H1 (cell line): ENCODE data around the gene DOK6. TPM values are rescaled to one million over a fixed set of nuclear protein-coding genes. Genes with fewer than 3 reads are reported as not detected.

Source experiments
- CTCF ChIA-PET: fragments of 300-600 bp; sonication (Branson Sonifier 250); formaldehyde crosslinking; loops from one replicate; lab custom pipeline; 2021; ENCODE audit not compliant: partially characterized antibody; lab: Charles Lee
- POLR2A ChIA-PET: fragments of 300-600 bp; sonication (Branson Sonifier 250); formaldehyde crosslinking; loops from one replicate; lab custom pipeline; 2021; ENCODE audit warnings: inconsistent platforms; ENCODE audit not compliant: partially characterized antibody; lab: Charles Lee
- DNase-seq, 2 experiments: peaks; one replicate each; pipeline versions ENCODE4 v3.0.0 to v3.0.0-alpha.2; 2010 to 2022; ENCODE audit warnings: low spot score in 2 of 2, low read depth in 1 of 2, mixed read lengths in 1 of 2
- FAIRE-seq: peaks from 2 replicates; lab custom pipeline; 2011; peaks lifted over from hg19 to GRCh38; lab: Jason Lieb, UNC
- H2AFZ ChIP-seq: 2 replicates; pipeline ENCODE4 v1.8.1; 2012; ENCODE audit warnings: low read length, inconsistent platforms
- H2AK5ac ChIP-seq: 2 replicates; pipeline ENCODE4 v1.6.1; 2013; ENCODE audit warnings: low read depth, low read length
- H2BK120ac ChIP-seq: replicated peaks from 2 replicates; pipeline ENCODE3; 2013; ENCODE audit warnings: low read depth, low read length, inconsistent platforms
- H2BK12ac ChIP-seq: 2 replicates; pipeline ENCODE4 v1.6.1; 2013; ENCODE audit warnings: low read depth, low read length
- H2BK15ac ChIP-seq: 2 replicates; pipeline ENCODE4 v1.6.1; 2013; ENCODE audit warnings: low read length
- H2BK20ac ChIP-seq: 2 replicates; pipeline ENCODE4 v1.6.1; 2013; ENCODE audit warnings: low read length
- H2BK5ac ChIP-seq: 2 replicates; pipeline ENCODE4 v1.6.1; 2013; ENCODE audit warnings: low read depth, low read length
- H3K14ac ChIP-seq: 2 replicates; pipeline ENCODE4 v1.6.1; 2013; ENCODE audit warnings: inconsistent platforms; ENCODE audit not compliant: insufficient read length
- H3K18ac ChIP-seq: 2 replicates; pipeline ENCODE4 v1.6.1; 2013; ENCODE audit warnings: low read length; ENCODE audit errors: extremely low read depth
- H3K23ac ChIP-seq: 2 replicates; pipeline ENCODE4 v1.6.1; 2013; ENCODE audit warnings: inconsistent platforms; ENCODE audit not compliant: insufficient read length
- H3K23me2 ChIP-seq: 2 replicates; pipeline ENCODE4 v1.6.1; 2013; ENCODE audit warnings: low read depth, low read length
- H3K27ac ChIP-seq: 2 replicates; pipeline ENCODE4 v1.6.1; 2011; ENCODE audit warnings: low read depth, low read length, inconsistent platforms
- H3K27me3 ChIP-seq, 4 experiments: replicated peaks in 1 of 4; 1 replicate in 1 of 4; 2 replicates in 3 of 4; pipeline versions ENCODE4 v1.6.1 to v1.8.1; 2011 to 2013; ENCODE audit warnings: low read length in 3 of 4, mild to moderate bottlenecking in 3 of 4, inconsistent platforms in 2 of 4, mixed read lengths in 2 of 4, moderate library complexity in 1 of 4; ENCODE audit not compliant: control insufficient read depth in 3 of 4, insufficient read depth in 3 of 4; ENCODE audit errors: extremely low read depth in 1 of 4
- H3K36me3 ChIP-seq, 4 experiments: 2 replicates each; pipeline versions ENCODE4 v1.6.1 to v1.8.1; 2011 to 2013; ENCODE audit warnings: mild to moderate bottlenecking in 4 of 4, low read length in 3 of 4, moderate library complexity in 2 of 4, control low read depth in 1 of 4, inconsistent platforms in 1 of 4; ENCODE audit not compliant: insufficient read depth in 4 of 4, control insufficient read depth in 2 of 4
- H3K4ac ChIP-seq: replicated peaks from 2 replicates; pipeline ENCODE3; 2013; ENCODE audit warnings: low read length, low read depth, mixed read lengths, inconsistent platforms; ENCODE audit not compliant: insufficient read length
- H3K4me1 ChIP-seq, 4 experiments: replicated peaks in 1 of 4; 1 replicate in 1 of 4; 2 replicates in 3 of 4; pipeline versions ENCODE4 v1.6.1 to v1.8.1; 2011 to 2013; ENCODE audit warnings: low read length in 3 of 4, inconsistent platforms in 2 of 4, mixed read lengths in 1 of 4; ENCODE audit not compliant: insufficient read depth in 4 of 4, control insufficient read depth in 3 of 4
- H3K4me2 ChIP-seq, 2 experiments: 2 replicates each; pipeline versions ENCODE4 v1.6.1 to v1.8.1; 2011 to 2013; ENCODE audit warnings: low read depth in 2 of 2, low read length in 2 of 2, control low read depth in 1 of 2, inconsistent platforms in 1 of 2, mild to moderate bottlenecking in 1 of 2; ENCODE audit not compliant: insufficient read depth in 1 of 2
- H3K4me3 ChIP-seq, 4 experiments: fragments of 200-600, 300-600 bp in 1 of 4; sonication (generic), shearing (Covaris generic), sonication (Bioruptor Twin) in 1 of 4; 2 replicates each; pipeline versions ENCODE4 v1.5.1 to v1.8.1; 2011 to 2016; ENCODE audit warnings: low read length in 4 of 4, low read depth in 3 of 4, control low read depth in 2 of 4, inconsistent platforms in 2 of 4, mild to moderate bottlenecking in 2 of 4, mixed read lengths in 1 of 4, moderate library complexity in 1 of 4; ENCODE audit not compliant: insufficient read depth in 2 of 4; ENCODE audit errors: extremely low read depth in 1 of 4
- H3K56ac ChIP-seq: replicated peaks from 2 replicates; pipeline ENCODE3; 2013; ENCODE audit warnings: low read depth, mild to moderate bottlenecking, mixed read lengths, low read length, inconsistent platforms; ENCODE audit not compliant: insufficient read length
- H3K79me1 ChIP-seq: 2 replicates; pipeline ENCODE4 v1.6.1; 2013; ENCODE audit warnings: low read depth, low read length, control low read depth
- H3K79me2 ChIP-seq, 2 experiments: 2 replicates each; pipeline versions ENCODE4 v1.6.1 to v1.8.1; 2012 to 2013; ENCODE audit warnings: low read length in 2 of 2, mild to moderate bottlenecking in 2 of 2, inconsistent platforms in 1 of 2; ENCODE audit not compliant: insufficient read depth in 2 of 2, control insufficient read depth in 1 of 2
- H3K9ac ChIP-seq, 4 experiments: replicated peaks in 1 of 4; 1 replicate in 1 of 4; 2 replicates in 3 of 4; pipeline versions ENCODE4 v1.6.1 to v1.8.1; 2011 to 2013; ENCODE audit warnings: low read depth in 3 of 4, low read length in 3 of 4, control low read depth in 2 of 4, mild to moderate bottlenecking in 2 of 4, moderate library complexity in 2 of 4, inconsistent platforms in 1 of 4; ENCODE audit errors: extremely low read depth in 1 of 4
- H3K9me3 ChIP-seq, 2 experiments: 2 replicates each; pipeline versions ENCODE4 v1.6.1 to v1.8.1; 2012 to 2013; ENCODE audit warnings: mild to moderate bottlenecking in 2 of 2, moderate library complexity in 2 of 2, control low read depth in 1 of 2, inconsistent platforms in 1 of 2, low read depth in 1 of 2, low read length in 1 of 2, mixed read lengths in 1 of 2; ENCODE audit not compliant: insufficient read depth in 2 of 2
- H4K20me1 ChIP-seq, 2 experiments: replicated peaks in 1 of 2; 2 replicates each; pipeline versions ENCODE3 to v1.8.1; 2011 to 2013; ENCODE audit warnings: inconsistent platforms in 2 of 2, low read length in 2 of 2, mild to moderate bottlenecking in 1 of 2; ENCODE audit not compliant: insufficient read depth in 2 of 2, control insufficient read depth in 1 of 2
- H4K5ac ChIP-seq: 2 replicates; pipeline ENCODE4 v1.6.1; 2013; ENCODE audit warnings: low read length, low read depth, mixed read lengths, inconsistent platforms; ENCODE audit not compliant: insufficient read length
- H4K8ac ChIP-seq: 2 replicates; pipeline ENCODE4 v1.8.0; 2013; ENCODE audit warnings: mild to moderate bottlenecking, moderate library complexity, low read length, inconsistent platforms; ENCODE audit not compliant: insufficient read depth; ENCODE audit errors: extremely low read depth
- H4K91ac ChIP-seq: replicated peaks from 2 replicates; pipeline ENCODE3; 2013; ENCODE audit warnings: low read length, mixed read lengths, inconsistent platforms; ENCODE audit not compliant: insufficient read length
- BRCA1 ChIP-seq: IDR thresholded peaks from 2 replicates; pipeline ENCODE4 v1.6.1; 2012; ENCODE audit warnings: low read depth, low read length, improper control_type of control experiment
- CREB1 ChIP-seq: IDR thresholded peaks from 2 replicates; pipeline ENCODE4 v1.6.1; 2012; ENCODE audit warnings: inconsistent platforms
- FOSL1 ChIP-seq: IDR thresholded peaks from 2 replicates; pipeline ENCODE4 v1.6.1; 2011; ENCODE audit warnings: mild to moderate bottlenecking, low read depth, low read length, moderate library complexity; ENCODE audit not compliant: insufficient read depth
- YY1 ChIP-seq: IDR thresholded peaks from 2 replicates; pipeline ENCODE4 v1.6.1; 2011; ENCODE audit warnings: low read depth, mild to moderate bottlenecking, low read length
- ZNF274 ChIP-seq: IDR thresholded peaks from 2 replicates; pipeline ENCODE4 v1.7.0; 2012; ENCODE audit warnings: low read length, borderline replicate concordance; ENCODE audit errors: extremely low read depth
- WGBS, 2 experiments: shearing (Covaris generic) in 1 of 2; methylation state at CpG; one replicate each; pipeline versions ENCODE4 v1.1.6 to v1.1.7; 2013 to 2015; ENCODE audit warnings: low lambda C conversion rate in 2 of 2, mixed read lengths in 2 of 2, inconsistent platforms in 1 of 2, low coverage in 1 of 2, missing lambda C conversion rate in 1 of 2; ENCODE audit not compliant: insufficient replicate concordance in 2 of 2, insufficient coverage in 1 of 2, insufficient read length in 1 of 2; ENCODE audit errors: extremely low coverage in 1 of 2, missing lambda C conversion rate in 1 of 2; 5-methylcytosine and 5-hydroxymethylcytosine counted together
- polyA plus RNA-seq, 7 experiments: library from polyadenylated mRNA; depleted of rRNA in 3 of 7; stranded (reverse) in 5 of 7; unstranded in 2 of 7; fragments of >200 nt in 5 of 7; fragments of 200-250 nt in 2 of 7; gene quantifications; 1 replicate in 5 of 7; 2 replicates in 1 of 7; 4 replicates in 1 of 7; pipeline versions ENCODE4 v1.2.1 to v1.2.3, GENCODE V29; 2011 to 2013; ENCODE audit warnings: missing spikeins in 2 of 7, mixed read lengths in 2 of 7
- total RNA-seq: library from RNA; stranded (reverse); fragmentation: NEBNext Ultra II Directional; extraction: Animal tissue kit (Norgen Biotek cat#: 25700); gene quantifications from 2 replicates; pipeline ENCODE4 v1.2.1, GENCODE V29; 2021

Gene DOK6
- total and polyA plus RNA-seq, 2 of the 8 experiments (the other 6 are each of a cell fraction or from before 2014, with no cell fraction given), result 0.33 to 0.50 TPM

DNA sequence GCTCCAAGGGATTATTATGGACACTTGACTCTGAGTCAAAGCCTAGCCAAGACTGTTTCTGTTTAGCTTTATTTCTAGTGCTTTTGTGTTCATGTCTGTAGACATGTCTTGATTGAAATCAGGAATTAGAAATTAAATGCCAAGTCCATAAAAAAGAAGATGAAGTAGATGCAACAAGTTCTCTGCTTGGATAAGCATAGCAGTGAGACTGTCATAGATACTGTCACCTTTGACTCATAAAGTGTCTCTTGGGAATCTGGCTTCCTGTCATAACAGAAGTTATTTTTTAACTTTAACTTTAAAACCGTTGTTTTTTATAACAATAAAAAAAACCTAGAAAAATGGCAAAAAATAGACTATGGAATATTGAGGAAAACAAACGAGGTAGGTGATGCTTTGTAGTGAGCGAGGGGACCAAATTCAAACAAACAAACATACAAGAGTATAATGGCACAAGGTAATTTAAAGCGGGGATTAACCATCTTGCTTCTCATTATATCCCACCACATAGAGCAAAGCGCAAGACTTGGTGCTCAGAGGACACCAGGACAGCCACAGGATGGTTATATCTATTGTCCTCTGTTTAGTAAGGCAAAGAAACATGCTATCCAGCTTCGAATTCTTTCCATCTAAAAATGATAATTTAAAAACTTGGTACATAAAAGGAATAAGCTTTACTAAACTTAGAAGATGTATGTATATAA lies 482.4 kb downstream of the DOK6 start:
- Histone ChIP-seq H3K14ac (no peak overlapping the region), H3K27ac (no peak overlapping the region), H2BK5ac (no peak overlapping the region), H3K4me3 (no peak overlapping the region), H3K9me3 (no peaks in the 10 kb centered on the region), H2BK15ac (no peak overlapping the region), H4K91ac (no peak overlapping the region), H3K27me3 (no peaks in the 10 kb centered on the region), H3K4me1 (peaks cover 0 to 6% (median 3%) of the 10 kb centered on the region in 4 experiments; a peak in 3 of 7 replicates), H4K20me1 (no peaks in the 10 kb centered on the region), H2BK20ac (no peak overlapping the region), H4K5ac (no peak overlapping the region), H3K4ac (no peak overlapping the region), H2BK12ac (no peak overlapping the region), H2AFZ (no peak overlapping the region), H3K23me2 (no peaks in the 10 kb centered on the region; the same call in 1 of the 2 replicates), H4K8ac (no peak overlapping the region), H2BK120ac (no peak overlapping the region), H3K18ac (no peak overlapping the region), H3K4me2 (no peak overlapping the region), H2AK5ac (no peak overlapping the region), H3K79me2 (no peaks in the 10 kb centered on the region), H3K36me3 (no peaks in the 10 kb centered on the region), H3K79me1 (no peaks in the 10 kb centered on the region), H3K56ac (no peak overlapping the region), H3K23ac (no peak overlapping the region), H3K9ac (no peak overlapping the region)
- no peak for FAIRE-seq
- no peak for DNase-seq
- POLR2A ChIA-PET, result no interaction called here
- WGBS, 2 experiments, result 88% methylated on average over 6 of the region's 6 CpGs; no CpG with 5 or more reads in 1 of the 2 experiments
- TF ChIP-seq FOSL1 (no peak), CREB1 (no peak), BRCA1 (no peak), ZNF274 (no peak), YY1 (no peak)
- CTCF ChIA-PET, result interaction anchor here (1.7 kb wide), 1 partner anchor 37 kb away, joined by 4 read pairs; no protein-coding TSS in a partner anchor
